ENCODE results near the gene ICOS. TPM values are rescaled to one million over a fixed set of nuclear protein-coding genes. Genes with fewer than 3 reads are reported as not detected.

The ICOS gene
- total RNA-seq, 1 experiment from 2014 or later, result not detected

GRCh38 chr2:203897544-203897943, 39.0 kb upstream of the ICOS start:
- peaks cover 0 to 10% (median 0%) of the 10 kb centered on the region in 3 experiments; a peak in 3 of 7 replicates for H3K36me3 Mint-ChIP-seq (ENCODE audit: insufficient read depth in 1 of 3, low read depth in 3 of 3)
- Histone ChIP-seq H3K56ac (ENCODE audit: insufficient read length, low read depth, low read length) (no peak overlapping the region), H4K8ac (replicated peaks; ENCODE audit: insufficient read length, low read depth, low read length) (no peak overlapping the region), H3K23ac (ENCODE audit: insufficient read length, low read depth, low read length) (no peak overlapping the region), H4K5ac (ENCODE audit: insufficient read length, low read depth, low read length) (no peak overlapping the region), H3K79me1 (ENCODE audit: insufficient read depth, low read depth, low read length, poor library complexity, severe bottlenecking) (no peaks in the 10 kb centered on the region), H2BK12ac (ENCODE audit: insufficient read length, low read depth, low read length) (no peak overlapping the region), H3K79me2 (ENCODE audit: insufficient read depth, low read length) (no peaks in the 10 kb centered on the region), H2BK15ac (ENCODE audit: low read depth, low read length) (no peak overlapping the region), H3K9ac (ENCODE audit: extremely low read depth, insufficient read length, low read length) (no peak overlapping the region), H3K23me2 (ENCODE audit: insufficient read length, low read depth, low read length, poor library complexity, severe bottlenecking) (no peaks in the 10 kb centered on the region), H3K9me3 (ENCODE audit: control insufficient read depth, low read depth, low read length) (no peaks in the 10 kb centered on the region), H4K20me1 (ENCODE audit: control insufficient read depth, insufficient read depth, insufficient read length) (no peaks in the 10 kb centered on the region), H3K4me1 (ENCODE audit: insufficient read depth, low read length) (no peaks in the 10 kb centered on the region), H3K14ac (ENCODE audit: insufficient read depth, low read length) (no peak overlapping the region), H3K18ac (ENCODE audit: insufficient read length, low read depth, low read length) (no peak overlapping the region), H3K4ac (ENCODE audit: low read depth, low read length) (no peak overlapping the region), H3K4me2 (ENCODE audit: insufficient read depth, insufficient read length, low read length) (no peak overlapping the region), H3T11ph (ENCODE audit: low read length) (no peak overlapping the region), H2BK20ac (ENCODE audit: low read depth, low read length, poor library complexity, severe bottlenecking) (no peak overlapping the region), H2BK5ac (ENCODE audit: insufficient read length, low read length) (no peak overlapping the region), H2BK120ac (ENCODE audit: low read depth, low read length, poor library complexity, severe bottlenecking) (no peak overlapping the region), H2AK5ac (ENCODE audit: insufficient read length, low read length) (no peak overlapping the region), H2AFZ (ENCODE audit: low read length) (no peak overlapping the region), H3K27ac (ENCODE audit: insufficient read length, low read depth, low read length) (no peak overlapping the region), H4K91ac (ENCODE audit: insufficient read length, low read depth, low read length) (no peak overlapping the region), H3K27me3 (ENCODE audit: insufficient read depth, low read length) (no peaks in the 10 kb centered on the region)
- H3K4me1 Mint-ChIP-seq, result no peaks in the 10 kb centered on the region
- no peak for TF ChIP-seq CTCF (conservative IDR thresholded peaks at IDR 0.05)
- H3K4me3 Mint-ChIP-seq, result no peak overlapping the region
- no peaks in the 10 kb centered on the region; the same call in 1 of the 2 replicates for H3K27me3 Mint-ChIP-seq (ENCODE audit: low read depth)
- no CpG with 5 or more reads among the region's 2 CpGs for WGBS (ENCODE audit: extremely low coverage, insufficient read length, low lambda C conversion rate)
- H3K9me3 Mint-ChIP-seq, result peaks cover 13 to 15% of the 10 kb centered on the region in 2 experiments; a peak in 4 of 5 replicates
- DNase-seq, result no peak
- H3K27ac Mint-ChIP-seq, result no peak overlapping the region
